Gastrocnemius medialis (tissue), 4 donors: ENCODE data around the gene GRK6. TPM values are rescaled to one million over a fixed set of nuclear protein-coding genes. Genes with fewer than 3 reads are reported as not detected.

ENCODE experiments used
- ATAC-seq, 2 donors: fragments of 150-250 bp; one replicate each; pipeline ENCODE4 v1.9.1; 2016
- DNase-seq, 2 donors: peaks; one replicate each; pipeline ENCODE4 v3.0.0-alpha.2; 2019
- H3K27ac ChIP-seq, 4 donors: fragments of 200-600 bp; sonication (generic); 1 replicate in 1 of 4; 2 replicates in 3 of 4; pipeline ENCODE4 v1.5.1; 2016 to 2018; ENCODE audit warnings: mild to moderate bottlenecking in 2 of 4, moderate library complexity in 1 of 4
- H3K27me3 ChIP-seq, 3 donors: fragments of 200-600 bp; sonication (generic) in 2 of 3; 1 replicate in 1 of 3; 2 replicates in 2 of 3; pipeline versions ENCODE4 v1.5.1 to v1.6.0; 2016 to 2019; ENCODE audit warnings: mild to moderate bottlenecking in 1 of 3, moderate library complexity in 1 of 3
- H3K36me3 ChIP-seq, 2 donors: fragments of 200-600 bp; sonication (generic) in 1 of 2; one replicate each; pipeline ENCODE4 v1.5.1; 2017 to 2018
- H3K4me1 ChIP-seq, 2 donors: fragments of 200-600 bp; sonication (generic) in 1 of 2; one replicate each; pipeline ENCODE4 v1.5.1; 2016 to 2017; ENCODE audit warnings: mild to moderate bottlenecking in 2 of 2
- H3K4me3 ChIP-seq, 4 donors: fragments of 200-600 bp; sonication (generic) in 3 of 4; 1 replicate in 1 of 4; 2 replicates in 3 of 4; pipeline ENCODE4 v1.5.1; 2016 to 2019; ENCODE audit warnings: mild to moderate bottlenecking in 2 of 4
- H3K9me3 ChIP-seq, 3 donors: fragments of 200-600 bp; sonication (generic) in 2 of 3; 1 replicate in 1 of 3; 2 replicates in 2 of 3; pipeline ENCODE4 v1.5.1; 2016 to 2019
- POLR2A ChIP-seq, 2 donors: fragments of 450-650 bp; IDR thresholded peaks; one replicate each; pipeline ENCODE4 v1.6.1; 2017; ENCODE audit warnings: antibody characterized with exemption in 2 of 2, mild to moderate bottlenecking in 2 of 2, moderate library complexity in 2 of 2
- in situ Hi-C, 4 donors: fragments of 200-750 bp; cut with MboI; loops; one replicate each; pipeline versions ENCODE4 v1.15.0 to v1.8.0; 2017; ENCODE audit warnings: low sequenced_read_pairs in 4 of 4
- intact Hi-C: fragments of 100-400 bp; cut with DNase I; formaldehyde crosslinking; loops from one replicate; pipeline ENCODE4 v1.15.1; 2023; ENCODE audit warnings: low total_unique reads
- total RNA-seq, 4 donors: library from RNA; depleted of rRNA; stranded (reverse); fragments of >200 nt; gene quantifications; one replicate each; pipeline versions ENCODE4 v1.1.0 to v1.2.3, GENCODE V29; 2016
- TF ChIP-seq, protein P1 (sequence below), 5 experiments: fragments of 450-650 bp in 3 of 5; fragments of 200-600 bp in 2 of 5; sonication (generic) in 2 of 5; IDR thresholded peaks in 4 of 5; conservative IDR thresholded peaks in 1 of 5; 1 replicate in 4 of 5; 2 replicates in 1 of 5; pipeline ENCODE4 v1.5.1; 2016 to 2019; ENCODE audit warnings: antibody characterized with exemption in 5 of 5, mild to moderate bottlenecking in 3 of 5, moderate library complexity in 3 of 5

The GRK6 gene
- total RNA-seq, 4 donors from 2014 or later, result 12.7 to 40.5 (median 32.2) TPM

DNA sequence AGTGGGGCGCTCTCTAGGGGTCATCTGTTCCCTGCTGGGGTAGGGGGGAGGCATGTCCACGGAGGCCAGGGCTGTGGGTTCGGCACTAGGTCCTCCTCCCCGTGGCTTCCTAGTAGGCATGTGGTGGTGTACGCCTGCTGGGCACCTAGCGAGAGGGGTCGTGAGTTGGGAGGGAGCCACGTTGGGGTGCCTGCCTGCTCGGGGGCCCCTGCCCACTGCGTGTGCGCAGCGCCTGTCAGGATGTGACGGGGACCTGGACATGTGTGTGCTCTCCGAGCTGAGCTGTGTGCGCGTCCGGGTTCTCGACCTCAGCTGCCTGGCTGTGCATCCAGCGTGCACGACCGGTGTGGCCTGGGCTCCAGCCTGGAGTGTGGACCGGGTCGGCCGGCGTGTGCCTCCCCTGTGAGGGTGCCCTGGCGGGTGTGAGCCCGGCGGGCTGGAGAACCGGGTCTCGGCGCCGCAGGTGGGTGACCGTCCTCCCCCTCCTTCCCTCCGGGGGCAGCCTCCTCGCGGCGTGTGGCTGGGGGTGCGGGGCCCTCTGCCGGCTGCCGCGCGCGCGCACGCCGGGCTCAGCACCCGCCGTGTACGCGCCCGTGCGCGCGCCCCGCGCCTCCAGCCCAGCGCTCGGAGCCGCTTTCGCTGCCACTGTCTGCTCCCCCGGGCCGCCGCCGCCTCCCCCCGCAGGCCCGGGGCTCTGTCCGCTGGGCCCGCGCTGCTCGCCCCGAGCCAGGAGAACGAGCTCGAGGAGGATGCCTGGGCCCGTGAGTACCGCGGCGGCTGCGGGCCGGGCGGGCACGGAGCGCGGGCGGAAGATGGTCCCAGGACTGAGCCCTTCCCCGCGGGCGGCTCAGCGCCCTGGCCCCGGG is 20.0 kb downstream of the GRK6 start, which contains the start of gene PRR7:
TSS of gene PRR7 (plus strand) at position 615 of the 866 bp plus-strand sequence. CDS start 8,254 bp downstream, outside the sequence.
- intact Hi-C loops, result loop anchor here (2.0 kb wide), 1 partner anchor 20 kb away; the partner anchor contains the start of gene GRK6
- Histone ChIP-seq H3K4me1 (peaks cover 12 to 19% of the 10 kb centered on the region in 2 donors), H3K36me3 (peaks cover 0 to 6% of the 10 kb centered on the region in 2 donors), H3K4me3 (peak within 1 kb of the TSS; percentile 47 to 68 (median 54)), H3K27ac (no peak within 1 kb of the TSS), H3K9me3 (no peaks in the 10 kb centered on the region), H3K27me3 (peaks cover 7 to 33% (median 21%) of the 10 kb centered on the region in 3 donors)
- TF ChIP-seq, protein P1, sequence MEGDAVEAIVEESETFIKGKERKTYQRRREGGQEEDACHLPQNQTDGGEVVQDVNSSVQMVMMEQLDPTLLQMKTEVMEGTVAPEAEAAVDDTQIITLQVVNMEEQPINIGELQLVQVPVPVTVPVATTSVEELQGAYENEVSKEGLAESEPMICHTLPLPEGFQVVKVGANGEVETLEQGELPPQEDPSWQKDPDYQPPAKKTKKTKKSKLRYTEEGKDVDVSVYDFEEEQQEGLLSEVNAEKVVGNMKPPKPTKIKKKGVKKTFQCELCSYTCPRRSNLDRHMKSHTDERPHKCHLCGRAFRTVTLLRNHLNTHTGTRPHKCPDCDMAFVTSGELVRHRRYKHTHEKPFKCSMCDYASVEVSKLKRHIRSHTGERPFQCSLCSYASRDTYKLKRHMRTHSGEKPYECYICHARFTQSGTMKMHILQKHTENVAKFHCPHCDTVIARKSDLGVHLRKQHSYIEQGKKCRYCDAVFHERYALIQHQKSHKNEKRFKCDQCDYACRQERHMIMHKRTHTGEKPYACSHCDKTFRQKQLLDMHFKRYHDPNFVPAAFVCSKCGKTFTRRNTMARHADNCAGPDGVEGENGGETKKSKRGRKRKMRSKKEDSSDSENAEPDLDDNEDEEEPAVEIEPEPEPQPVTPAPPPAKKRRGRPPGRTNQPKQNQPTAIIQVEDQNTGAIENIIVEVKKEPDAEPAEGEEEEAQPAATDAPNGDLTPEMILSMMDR (IDR thresholded peaks at IDR 0.05 in 4 of 5, conservative IDR thresholded peaks at IDR 0.05 in 1 of 5), result peak in 1 of 5 experiments; percentile 29
- TF ChIP-seq POLR2A (IDR thresholded peaks at IDR 0.05), result peak in 1 of 2 donors; percentile 17
- DNase-seq, result no peak
- in situ Hi-C loops, result loop anchor here in 1 of 4 donors (10.0 kb wide), 1 partner anchor 52 kb away; no protein-coding TSS in a partner anchor
- peak; percentile 55 to 67 for ATAC-seq

GRCh38 chr5:177447066-177447610 is 20.7 kb downstream of the GRK6 start:
- peak in 1 of 2 donors; percentile 28 for ATAC-seq
- in situ Hi-C loops, result loop anchor here in 1 of 4 donors (10.0 kb wide), 1 partner anchor 52 kb away; no protein-coding TSS in a partner anchor

GRCh38 chr5:177447611-177448243 is 21.3 kb downstream of the GRK6 start:
- DNase-seq (no peak), ATAC-seq (peak in 1 of 2 donors; percentile 40)
- no peaks in the 10 kb centered on the region for H3K36me3 ChIP-seq
- peak overlapping the region in 1 of 4 donors; percentile 47 for H3K4me3 ChIP-seq
- TF ChIP-seq POLR2A (IDR thresholded peaks at IDR 0.05), result no peak
- TF ChIP-seq, protein P1 (IDR thresholded peaks at IDR 0.05 in 4 of 5, conservative IDR thresholded peaks at IDR 0.05 in 1 of 5), result no peak
- H3K4me1 ChIP-seq, result peaks cover 12 to 19% of the 10 kb centered on the region in 2 donors
- peaks cover 7 to 33% (median 21%) of the 10 kb centered on the region in 3 donors for H3K27me3 ChIP-seq
- intact Hi-C loops, result loop anchor here (2.0 kb wide), 1 partner anchor 21 kb away; the partner anchor contains the start of gene GRK6
- H3K9me3 ChIP-seq, result no peaks in the 10 kb centered on the region
- no peak overlapping the region for H3K27ac ChIP-seq
- in situ Hi-C loops, result loop anchor here in 1 of 4 donors (10.0 kb wide), 1 partner anchor 53 kb away; no protein-coding TSS in a partner anchor

More at GRCh38 chr5:177447066-177447610, 20.7 kb downstream of the GRK6 start:
- H3K27me3 ChIP-seq, result peaks cover 7 to 33% (median 21%) of the 10 kb centered on the region in 3 donors
- intact Hi-C loops, result loop anchor here (2.0 kb wide), 1 partner anchor 20 kb away; the partner anchor contains the start of gene GRK6
- peaks cover 12 to 19% of the 10 kb centered on the region in 2 donors for H3K4me1 ChIP-seq
- no peaks in the 10 kb centered on the region for H3K9me3 ChIP-seq
- no peaks in the 10 kb centered on the region for H3K36me3 ChIP-seq
- H3K27ac ChIP-seq, result no peak overlapping the region
- DNase-seq, result no peak
- H3K4me3 ChIP-seq, result peak overlapping the region; percentile 47 to 68 (median 54)
- TF ChIP-seq, protein P1 (IDR thresholded peaks at IDR 0.05 in 4 of 5, conservative IDR thresholded peaks at IDR 0.05 in 1 of 5), result no peak
- TF ChIP-seq POLR2A (IDR thresholded peaks at IDR 0.05), result no peak

- Histone ChIP-seq H3K9me3 (no peaks in the 10 kb centered on the region), H3K4me1 (peaks cover 12 to 19% of the 10 kb centered on the region in 2 donors), H3K27ac (no peak overlapping the region), H3K27me3 (peaks cover 12 to 33% (median 22%) of the 10 kb centered on the region in 3 donors), H3K36me3 (no peaks in the 10 kb centered on the region), H3K4me3 (no peak overlapping the region)
- ATAC-seq (no peak), DNase-seq (no peak)
- in situ Hi-C loops, result loop anchor here in 1 of 4 donors (10.0 kb wide), 1 partner anchor 54 kb away; no protein-coding TSS in a partner anchor
- TF ChIP-seq, protein P1 (IDR thresholded peaks at IDR 0.05 in 4 of 5, conservative IDR thresholded peaks at IDR 0.05 in 1 of 5), result no peak
- TF ChIP-seq POLR2A (IDR thresholded peaks at IDR 0.05), result no peak
- intact Hi-C loops, result no loop called here
These were observed 21.9 kb downstream of the GRK6 start for GRCh38 chr5:177448244-177448950.
